ENCODE measurements around the gene ALDH3B1.

GRCh38 chr11:68013611-68014156, 3.6 kb downstream of the ALDH3B1 start:
- TF ChIP-seq CTCF (IDR thresholded peaks at IDR 0.05; ENCODE audit: poor library complexity) (no peak), EZH2 (IDR thresholded peaks at IDR 0.05; ENCODE audit: borderline replicate concordance) (no peak)

Measured in hepatocyte (in vitro differentiated cells).